ENCODE results near the gene RTP3. TPM values are rescaled to one million over a fixed set of nuclear protein-coding genes. Genes with fewer than 3 reads are reported as not detected.

The RTP3 gene
- total and polyA plus RNA-seq, 2 of the 8 experiments (the other 6 are each of a cell fraction or from before 2014, with no cell fraction given), result 0.08 TPM; not detected in 1

DNA sequence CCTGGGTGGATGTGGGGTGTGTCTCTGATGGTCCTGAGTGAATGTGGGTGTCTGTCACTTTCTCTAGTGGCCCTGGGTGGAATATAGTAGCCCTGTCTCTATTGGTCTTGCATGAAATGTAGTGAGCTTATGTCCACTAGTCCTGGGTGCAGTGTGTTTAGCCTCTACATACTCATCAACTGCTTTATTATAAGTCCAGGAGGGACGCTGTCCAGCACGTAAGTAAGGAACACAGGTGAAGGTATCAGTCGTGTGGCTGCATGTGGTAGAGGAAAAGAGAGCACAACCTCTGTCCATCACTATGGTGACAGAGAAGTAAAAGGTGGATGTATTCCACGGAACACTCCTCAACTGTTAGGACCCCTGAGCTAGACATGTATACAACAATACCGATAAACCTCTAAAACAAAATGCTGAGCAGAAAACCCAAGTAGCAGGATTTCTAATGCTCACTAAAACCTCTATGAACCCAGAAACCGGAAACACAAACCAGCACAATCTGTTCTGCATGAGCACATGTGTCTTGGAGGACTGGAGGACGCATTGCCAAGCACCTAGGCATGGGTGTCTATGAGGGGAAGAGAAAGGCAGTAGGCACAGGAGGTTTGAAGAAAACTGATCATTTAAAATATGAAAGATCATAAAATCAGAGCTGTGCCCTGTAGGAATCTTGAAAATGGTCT, 44.1 kb upstream of the RTP3 start:
- TF ChIP-seq EZH2 (IDR thresholded peaks at IDR 0.05; ENCODE audit: low read depth, low read length, severe bottlenecking) (no peak), EGR1 (IDR thresholded peaks at IDR 0.05; ENCODE audit: borderline replicate concordance, low read depth, low read length) (no peak), CBX5 (IDR thresholded peaks at IDR 0.05; ENCODE audit: low read depth, low read length) (no peak), USF2 (IDR thresholded peaks at IDR 0.05; ENCODE audit: low read length) (no peak), SIN3A (conservative IDR thresholded peaks at IDR 0.05 in 1 of 2, IDR thresholded peaks at IDR 0.05 in 1 of 2; ENCODE audit: low read depth in 1 of 2, low read length in 2 of 2) (no peak), TAF7 (optimal IDR thresholded peaks at IDR 0.05; ENCODE audit: borderline replicate concordance, low read depth, low read length) (no peak), RNF2 (IDR thresholded peaks at IDR 0.05; ENCODE audit: borderline replicate concordance, low read depth, low read length, missing control alignments, poor library complexity, severe bottlenecking) (no peak), POLR2AphosphoS5 (IDR thresholded peaks at IDR 0.05; ENCODE audit: low read depth, low read length) (no peak), CHD2 (IDR thresholded peaks at IDR 0.05; ENCODE audit: low read length) (no peak)
- Histone ChIP-seq H3K14ac (ENCODE audit: insufficient read length) (no peak overlapping the region), H2AFZ (ENCODE audit: low read length) (no peak overlapping the region), H3K23me2 (ENCODE audit: low read depth, low read length) (no peaks in the 10 kb centered on the region), H3K79me2 (ENCODE audit: control insufficient read depth in 1 of 2, insufficient read depth in 2 of 2, low read length in 2 of 2) (no peaks in the 10 kb centered on the region), H3K18ac (ENCODE audit: extremely low read depth, low read length) (no peak overlapping the region), H3K4me2 (ENCODE audit: insufficient read depth in 1 of 2, low read depth in 2 of 2, low read length in 2 of 2) (no peak overlapping the region), H3K56ac (replicated peaks; ENCODE audit: insufficient read length, low read depth, low read length) (no peak overlapping the region), H4K20me1 (replicated peaks in 1 of 2; ENCODE audit: control insufficient read depth in 1 of 2, insufficient read depth in 2 of 2, low read length in 2 of 2) (no peaks in the 10 kb centered on the region), H2BK5ac (ENCODE audit: low read depth, low read length) (no peak overlapping the region), H2AK5ac (ENCODE audit: low read depth, low read length) (no peak overlapping the region), H2BK12ac (ENCODE audit: low read depth, low read length) (no peak overlapping the region), H3K27ac (ENCODE audit: low read depth, low read length) (no peak overlapping the region), H2BK20ac (ENCODE audit: low read length) (no peak overlapping the region), H3K4ac (replicated peaks; ENCODE audit: insufficient read length, low read depth, low read length) (no peak overlapping the region), H3K23ac (ENCODE audit: insufficient read length) (no peak overlapping the region), H4K5ac (ENCODE audit: insufficient read length, low read depth, low read length) (no peak overlapping the region), H3K4me1 (replicated peaks in 1 of 4; ENCODE audit: control insufficient read depth in 3 of 4, insufficient read depth in 4 of 4, low read length in 3 of 4) (no peaks in the 10 kb centered on the region), H3K4me3 (ENCODE audit: extremely low read depth in 1 of 4, insufficient read depth in 2 of 4, low read depth in 3 of 4, low read length in 4 of 4) (no peak overlapping the region), H2BK15ac (ENCODE audit: low read length) (no peak overlapping the region), H3K79me1 (ENCODE audit: low read depth, low read length) (no peaks in the 10 kb centered on the region), H3K27me3 (replicated peaks in 1 of 4; ENCODE audit: control insufficient read depth in 3 of 4, extremely low read depth in 1 of 4, insufficient read depth in 3 of 4, low read length in 3 of 4) (no peaks in the 10 kb centered on the region), H3K36me3 (ENCODE audit: control insufficient read depth in 2 of 4, insufficient read depth in 4 of 4, low read length in 3 of 4) (no peaks in the 10 kb centered on the region), H3K9ac (replicated peaks in 1 of 4; ENCODE audit: extremely low read depth in 1 of 4, low read depth in 3 of 4, low read length in 3 of 4) (no peak overlapping the region), H4K8ac (ENCODE audit: extremely low read depth, insufficient read depth, low read length) (no peak overlapping the region), H4K91ac (replicated peaks; ENCODE audit: insufficient read length, low read length) (no peak overlapping the region), H2BK120ac (replicated peaks; ENCODE audit: low read depth, low read length) (no peak overlapping the region), H3K9me3 (ENCODE audit: insufficient read depth in 2 of 2, low read depth in 1 of 2, low read length in 1 of 2) (no peaks in the 10 kb centered on the region)
- DNase-seq (ENCODE audit: low read depth in 1 of 2, low spot score in 2 of 2) (no peak), FAIRE-seq (no peak)
- POLR2A ChIA-PET (ENCODE audit: partially characterized antibody), result no interaction called here
- 78% methylated on average over 7 of the region's 7 CpGs; no CpG with 5 or more reads in 1 of the 2 experiments for WGBS, 2 experiments (ENCODE audit: extremely low coverage in 1 of 2, insufficient coverage in 1 of 2, insufficient read length in 1 of 2, insufficient replicate concordance in 2 of 2, low coverage in 1 of 2, low lambda C conversion rate in 2 of 2, missing lambda C conversion rate in 1 of 2)
- CTCF ChIA-PET (ENCODE audit: partially characterized antibody), result interaction anchor here (0.9 to 4.5 kb wide), 5 partner anchors 8 to 75 kb away, joined by 3 to 22 read pairs (median 4); partner anchors contain the start of gene LTF
